GM12878 (cell line): ENCODE measurements around the gene IPO11. TPM values are rescaled to one million over a fixed set of nuclear protein-coding genes. Genes with fewer than 3 reads are reported as not detected.

Experiments used
- ATAC-seq: fragments of 200-7000 bp; cut with Tn5 transposase; 3 replicates; pipeline ENCODE4 v1.9.1; 2020; ENCODE audit warnings: mild to moderate bottlenecking, moderate library complexity
- BruUV-seq: library from RNA; stranded (reverse); fragments of 400-500 nt; replicated peaks from 2 replicates; lab custom pipeline; 2021; lab: Mats Ljungman, UMichigan
- CTCF ChIA-PET: fragments of 300-600 bp; sonication (Branson Sonifier 250); formaldehyde crosslinking; extraction: SDS; loops from one replicate; lab custom pipeline; 2021; ENCODE audit warnings: inconsistent platforms; lab: Yijun Ruan, JAX
- POLR2A ChIA-PET: fragments of 350-600 bp; formaldehyde crosslinking; extraction: SDS; loops from one replicate; lab custom pipeline; 2021; ENCODE audit warnings: inconsistent platforms; lab: Charles Lee
- RAD21 ChIA-PET: fragments of 300-600 bp; sonication (Branson Sonifier 250); formaldehyde crosslinking; loops from one replicate; lab custom pipeline; 2023; ENCODE audit warnings: antibody characterized with exemption; ENCODE audit not compliant: unreplicated experiment; lab: Charles Lee
- SMC1A ChIA-PET: fragments of 300-600 bp; sonication (Branson Sonifier 250); formaldehyde crosslinking; loops from one replicate; lab custom pipeline; 2023; ENCODE audit not compliant: unreplicated experiment, uncharacterized antibody; lab: Charles Lee
- DNase-seq: peaks from one replicate; pipeline ENCODE4 v3.0.0-alpha.2; 2011; ENCODE audit warnings: low read depth, low spot score
- FAIRE-seq: peaks from 3 replicates; lab custom pipeline; 2011; peaks lifted over from hg19 to GRCh38; lab: Jason Lieb, UNC
- H2AFZ ChIP-seq: 2 replicates; pipeline ENCODE4 v1.6.0; 2011; ENCODE audit warnings: low read depth, low read length, control low read depth; ENCODE audit not compliant: control insufficient read depth
- H3K27ac ChIP-seq: 2 replicates; pipeline ENCODE4 v1.5.1; 2011; ENCODE audit warnings: control low read depth; ENCODE audit not compliant: control insufficient read depth, insufficient read depth
- H3K27me3 ChIP-seq, 2 experiments: replicated peaks in 1 of 2; 2 replicates each; pipeline versions ENCODE4 v1.6.0 to v1.6.1; 2011; ENCODE audit warnings: low read length in 1 of 2; ENCODE audit not compliant: control insufficient read depth in 2 of 2, insufficient read depth in 2 of 2
- H3K36me3 ChIP-seq, 2 experiments: 2 replicates each; pipeline ENCODE4 v1.5.1; 2011; ENCODE audit warnings: low read length in 1 of 2; ENCODE audit not compliant: control insufficient read depth in 2 of 2, insufficient read depth in 2 of 2
- H3K4me1 ChIP-seq: 2 replicates; pipeline ENCODE4 v1.6.1; 2011; ENCODE audit warnings: mild to moderate bottlenecking, low read length, moderate library complexity, mixed read lengths; ENCODE audit not compliant: control insufficient read depth, insufficient read depth
- H3K4me2 ChIP-seq: 2 replicates; pipeline ENCODE4 v1.6.0; 2011; ENCODE audit warnings: control low read depth; ENCODE audit not compliant: control insufficient read depth, insufficient read depth
- H3K4me3 ChIP-seq: fragments of 200-600 bp; sonication (generic); 2 replicates; pipeline ENCODE4 v1.5.1; 2016
- H3K79me2 ChIP-seq: 2 replicates; pipeline ENCODE4 v1.6.0; 2011; ENCODE audit warnings: low read length; ENCODE audit not compliant: control insufficient read depth, insufficient read depth
- H3K9ac ChIP-seq: 2 replicates; pipeline ENCODE4 v1.8.0; 2011; ENCODE audit warnings: low read length, control low read depth, mixed read lengths; ENCODE audit not compliant: control insufficient read depth, insufficient read depth
- H3K9me3 ChIP-seq: replicated peaks from 3 replicates; pipeline ENCODE4 v1.5.1; 2011; ENCODE audit warnings: mild to moderate bottlenecking, low read length; ENCODE audit not compliant: control insufficient read depth, insufficient read depth
- H4K20me1 ChIP-seq: 2 replicates; pipeline ENCODE4 v1.6.0; 2011; ENCODE audit not compliant: control insufficient read depth, insufficient read depth
- BMI1 ChIP-seq: fragments of 450-650 bp; IDR thresholded peaks from 2 replicates; pipeline ENCODE4 v1.6.1; 2016; ENCODE audit warnings: mild to moderate bottlenecking, moderate library complexity, borderline replicate concordance
- IRF5 ChIP-seq: fragments of 450-650 bp; IDR thresholded peaks from 2 replicates; pipeline ENCODE4 v1.6.1; 2017; ENCODE audit warnings: borderline replicate concordance
- MLLT1 ChIP-seq: fragments of 450-650 bp; IDR thresholded peaks from 2 replicates; pipeline ENCODE4 v1.6.1; 2016; ENCODE audit warnings: mild to moderate bottlenecking
- MXI1 ChIP-seq: fragments of 150-350 bp; IDR thresholded peaks from 2 replicates; pipeline ENCODE4 v1.6.1; 2011; ENCODE audit warnings: low read depth, mild to moderate bottlenecking, inconsistent platforms, low read length, improper control_type of control experiment
- NFIC ChIP-seq: IDR thresholded peaks from 2 replicates; pipeline ENCODE4 v1.6.1; 2012; ENCODE audit warnings: low read depth, mild to moderate bottlenecking, inconsistent platforms, low read length, moderate library complexity
- NR2C1 ChIP-seq: fragments of 450-650 bp; IDR thresholded peaks from 2 replicates; pipeline ENCODE4 v1.6.1; 2017; ENCODE audit warnings: antibody characterized with exemption, mild to moderate bottlenecking, moderate library complexity
- PBX3 ChIP-seq: IDR thresholded peaks from 2 replicates; pipeline ENCODE4 v1.6.1; 2011; ENCODE audit warnings: mild to moderate bottlenecking, low read depth, low read length, moderate library complexity; ENCODE audit not compliant: insufficient replicate concordance
- SMC3 ChIP-seq: IDR thresholded peaks from 2 replicates; pipeline ENCODE4 v1.6.1; 2011; ENCODE audit warnings: low read length, improper control_type of control experiment, borderline replicate concordance
- SP1 ChIP-seq: IDR thresholded peaks from one replicate; pipeline ENCODE4 v1.6.1; 2011; ENCODE audit warnings: low read depth, low read length
- SPI1 ChIP-seq: IDR thresholded peaks from 2 replicates; pipeline ENCODE4 v1.6.1; 2011; ENCODE audit warnings: low read depth, mild to moderate bottlenecking, low read length, moderate library complexity, borderline replicate concordance; ENCODE audit not compliant: insufficient read depth
- ZBTB40 ChIP-seq: fragments of 450-650 bp; IDR thresholded peaks from 2 replicates; pipeline ENCODE4 v1.6.1; 2016; ENCODE audit warnings: mild to moderate bottlenecking, moderate library complexity, borderline replicate concordance
- ZZZ3 ChIP-seq: IDR thresholded peaks from 2 replicates; pipeline ENCODE4 v1.6.1; 2011; ENCODE audit warnings: low read depth; ENCODE audit not compliant: control insufficient read depth, insufficient read length
- WGBS: methylation state at CpG from one replicate; pipeline ENCODE4 v1.1.6; 2016; ENCODE audit warnings: low lambda C conversion rate; ENCODE audit not compliant: insufficient replicate concordance, insufficient coverage; ENCODE audit errors: missing lambda C conversion rate; 5-methylcytosine and 5-hydroxymethylcytosine counted together
- in situ Hi-C: fragments of 300-500 bp; cut with MboI; formaldehyde crosslinking; loops from 9 replicates; pipeline ENCODE4 v1.14.3; 2018; ENCODE audit warnings: mixed read lengths
- intact Hi-C: fragments of 100-400 bp; cut with micrococcal nuclease; formaldehyde crosslinking; loops from one replicate; pipeline ENCODE4 v1.14.2; 2022; ENCODE audit not compliant: unreplicated experiment
- polyA plus RNA-seq, 11 experiments: library from polyadenylated mRNA; depleted of rRNA in 4 of 11; unstranded in 6 of 11; stranded (reverse) in 5 of 11; fragments of >200 nt; fragmentation: Nextera tagmentation in 4 of 11; fragmentation: Illumina TruSeq in 1 of 11; extraction: Ambion mirVana in 4 of 11; extraction: Trizol in 1 of 11; gene quantifications; 1 replicate in 1 of 11; 2 replicates in 10 of 11; pipeline versions ENCODE4 v1.2.1 to v1.2.3, GENCODE V29; 2011 to 2016; ENCODE audit warnings: inconsistent platforms in 2 of 11, missing spikeins in 2 of 11, low read depth in 1 of 11
- total RNA-seq, 4 experiments: library from RNA; depleted of rRNA in 3 of 4; stranded (reverse); fragments of >200 nt in 3 of 4; fragmentation: Illumina TruSeq in 1 of 4; extraction: Trizol in 1 of 4; gene quantifications; 2 replicates each; pipeline versions ENCODE4 v1.2.1 to v1.2.3, GENCODE V29; 2013 to 2021

Gene IPO11
- total and polyA plus RNA-seq, 10 of the 15 experiments (the other 5 are each of a cell fraction or from before 2014, with no cell fraction given): 14.1 to 49.3 (median 29.8) TPM

GRCh38 chr5:62653864-62654575 is 241.5 kb downstream of the IPO11 start:
- POLR2A ChIA-PET: interaction anchor here (0.5 kb wide), 1 partner anchor 36 kb away, joined by 3 read pairs; no protein-coding TSS in a partner anchor
- ATAC-seq: no peak
- SMC1A ChIA-PET: interaction anchor here (0.6 kb wide), 1 partner anchor 58 kb away, joined by 3 read pairs; no protein-coding TSS in a partner anchor
- Histone ChIP-seq H3K9ac (no peak overlapping the region), H3K9me3 (no peaks in the 10 kb centered on the region), H3K36me3 (no peaks in the 10 kb centered on the region), H3K79me2 (no peaks in the 10 kb centered on the region), H2AFZ (no peak overlapping the region), H3K27ac (no peak overlapping the region), H3K27me3 (no peaks in the 10 kb centered on the region)
- no peak for DNase-seq
- BruUV-seq: no TSS peak
- intact Hi-C loops (no loop called here), in situ Hi-C loops (no loop called here)
- CTCF ChIA-PET: interaction anchor here (1.1 kb wide), 1 partner anchor 125 kb away, joined by 3 read pairs; no protein-coding TSS in a partner anchor
- RAD21 ChIA-PET: no interaction called here
- no peak for TF ChIP-seq NR2C1
- no peak for TF ChIP-seq BMI1
- no peak for TF ChIP-seq ZZZ3
- TF ChIP-seq SPI1: no peak
- TF ChIP-seq MLLT1: no peak
- no peak for TF ChIP-seq SP1
- no peak for TF ChIP-seq ZBTB40
- no peak for TF ChIP-seq IRF5
- TF ChIP-seq NFIC: no peak
- TF ChIP-seq SMC3: no peak
- no peak for TF ChIP-seq MXI1
- TF ChIP-seq PBX3: no peak
- TF ChIP-seq, all 136 proteins: peak for 0
- no peak overlapping the region for H3K4me3 ChIP-seq
- no peaks in the 10 kb centered on the region for H3K4me1 ChIP-seq
- no peaks in the 10 kb centered on the region for H4K20me1 ChIP-seq
- no peak for FAIRE-seq
- WGBS: 51% methylated on average over 11 of the region's 11 CpGs
- no peak overlapping the region for H3K4me2 ChIP-seq
